ENCODE data around the gene SHANK2.

The SHANK2 gene

DNA sequence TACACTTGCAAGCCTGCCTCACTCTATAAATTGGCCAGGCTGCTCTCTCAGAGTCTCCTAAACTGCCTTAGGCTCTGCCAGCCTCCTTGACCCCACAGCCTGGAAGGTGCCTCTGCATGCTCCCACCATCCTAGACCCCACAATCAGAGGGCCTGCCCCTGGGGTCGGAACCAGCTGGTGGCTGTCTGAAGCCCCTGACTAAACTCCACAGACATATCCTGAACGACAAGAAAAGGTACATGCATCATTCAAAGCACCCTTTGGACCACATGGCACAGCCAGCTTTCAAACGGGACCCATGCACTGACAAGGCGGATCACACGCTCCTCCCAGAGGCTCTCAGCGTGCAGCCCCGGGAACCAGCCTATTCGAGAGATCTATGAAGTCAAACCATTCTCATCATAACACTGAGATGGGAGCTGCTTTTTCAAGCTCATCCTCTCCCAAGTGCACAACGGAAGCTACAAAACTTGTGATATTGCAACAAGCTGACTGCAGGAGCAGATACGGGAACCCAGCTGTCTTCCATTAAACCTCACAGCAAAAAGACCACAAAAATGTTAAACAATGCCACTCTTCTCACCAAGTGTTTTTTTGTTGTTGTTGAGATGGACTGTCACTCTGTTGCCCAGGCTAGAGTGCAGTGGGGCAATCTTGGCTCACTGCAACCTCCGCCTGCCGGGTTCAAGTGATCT, 8.1 kb downstream of the SHANK2 start:
- H3K4me3 ChIP-seq (ENCODE audit: low read length) = no peak overlapping the region
- TF ChIP-seq, protein P1, sequence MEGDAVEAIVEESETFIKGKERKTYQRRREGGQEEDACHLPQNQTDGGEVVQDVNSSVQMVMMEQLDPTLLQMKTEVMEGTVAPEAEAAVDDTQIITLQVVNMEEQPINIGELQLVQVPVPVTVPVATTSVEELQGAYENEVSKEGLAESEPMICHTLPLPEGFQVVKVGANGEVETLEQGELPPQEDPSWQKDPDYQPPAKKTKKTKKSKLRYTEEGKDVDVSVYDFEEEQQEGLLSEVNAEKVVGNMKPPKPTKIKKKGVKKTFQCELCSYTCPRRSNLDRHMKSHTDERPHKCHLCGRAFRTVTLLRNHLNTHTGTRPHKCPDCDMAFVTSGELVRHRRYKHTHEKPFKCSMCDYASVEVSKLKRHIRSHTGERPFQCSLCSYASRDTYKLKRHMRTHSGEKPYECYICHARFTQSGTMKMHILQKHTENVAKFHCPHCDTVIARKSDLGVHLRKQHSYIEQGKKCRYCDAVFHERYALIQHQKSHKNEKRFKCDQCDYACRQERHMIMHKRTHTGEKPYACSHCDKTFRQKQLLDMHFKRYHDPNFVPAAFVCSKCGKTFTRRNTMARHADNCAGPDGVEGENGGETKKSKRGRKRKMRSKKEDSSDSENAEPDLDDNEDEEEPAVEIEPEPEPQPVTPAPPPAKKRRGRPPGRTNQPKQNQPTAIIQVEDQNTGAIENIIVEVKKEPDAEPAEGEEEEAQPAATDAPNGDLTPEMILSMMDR (conservative IDR thresholded peaks at IDR 0.05; ENCODE audit: low read depth, low read length) = no peak
- DNase-seq (ENCODE audit: low read depth) = no peak

DNA sequence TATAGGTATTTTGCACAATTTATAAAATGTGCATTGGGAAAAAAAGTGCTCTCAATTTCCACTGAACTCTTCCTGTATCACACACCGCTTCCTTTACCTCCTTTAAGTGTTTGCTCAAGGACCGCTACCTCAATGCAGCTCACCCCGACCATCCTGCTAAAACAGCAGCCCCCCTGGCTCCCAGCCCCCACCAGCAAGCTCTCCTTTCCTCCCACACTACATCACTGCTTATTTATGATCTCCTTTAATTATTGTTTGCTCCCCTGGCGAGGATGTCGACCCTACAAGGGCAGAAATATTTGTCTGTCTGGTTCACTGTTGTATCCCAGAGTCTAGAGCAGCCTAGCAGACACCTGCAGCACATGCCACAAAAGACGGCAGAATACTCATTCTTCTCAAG, 10.0 kb downstream of the SHANK2 start:
- no peak overlapping the region for H3K4me3 ChIP-seq (ENCODE audit: low read length)
- no peak for DNase-seq (ENCODE audit: low read depth)
- TF ChIP-seq, protein P1 (conservative IDR thresholded peaks at IDR 0.05; ENCODE audit: low read depth, low read length) = no peak

DNA sequence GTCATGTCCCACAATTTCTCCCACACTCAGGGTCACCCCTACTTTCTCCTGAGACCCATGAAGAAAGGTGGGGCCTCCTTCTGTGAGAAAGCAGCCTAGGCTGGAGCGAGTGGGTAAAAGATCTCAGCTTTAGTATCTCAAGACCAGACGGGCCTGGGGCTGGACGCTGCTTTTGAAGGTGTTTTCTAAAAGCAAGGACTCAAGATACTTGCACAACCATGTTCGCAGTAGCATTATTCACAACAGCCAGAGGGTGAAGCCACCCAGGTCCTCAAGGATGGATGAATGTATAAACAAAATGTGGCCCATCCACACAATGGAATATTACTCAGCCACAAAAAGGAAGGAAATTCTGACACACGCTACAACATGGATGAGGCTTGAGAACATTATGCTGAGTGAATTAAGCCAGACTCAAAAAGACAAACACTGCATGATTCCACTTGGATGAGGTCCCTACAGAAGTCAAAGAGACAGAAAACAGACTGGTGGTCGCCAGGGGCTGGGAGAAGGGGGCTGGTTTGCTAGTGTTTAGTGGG, 10.6 kb downstream of the SHANK2 start:
- TF ChIP-seq, protein P1 (conservative IDR thresholded peaks at IDR 0.05; ENCODE audit: low read depth, low read length) = no peak
- H3K4me3 ChIP-seq (ENCODE audit: low read length) = no peak overlapping the region
- no peak for DNase-seq (ENCODE audit: low read depth)

DNA sequence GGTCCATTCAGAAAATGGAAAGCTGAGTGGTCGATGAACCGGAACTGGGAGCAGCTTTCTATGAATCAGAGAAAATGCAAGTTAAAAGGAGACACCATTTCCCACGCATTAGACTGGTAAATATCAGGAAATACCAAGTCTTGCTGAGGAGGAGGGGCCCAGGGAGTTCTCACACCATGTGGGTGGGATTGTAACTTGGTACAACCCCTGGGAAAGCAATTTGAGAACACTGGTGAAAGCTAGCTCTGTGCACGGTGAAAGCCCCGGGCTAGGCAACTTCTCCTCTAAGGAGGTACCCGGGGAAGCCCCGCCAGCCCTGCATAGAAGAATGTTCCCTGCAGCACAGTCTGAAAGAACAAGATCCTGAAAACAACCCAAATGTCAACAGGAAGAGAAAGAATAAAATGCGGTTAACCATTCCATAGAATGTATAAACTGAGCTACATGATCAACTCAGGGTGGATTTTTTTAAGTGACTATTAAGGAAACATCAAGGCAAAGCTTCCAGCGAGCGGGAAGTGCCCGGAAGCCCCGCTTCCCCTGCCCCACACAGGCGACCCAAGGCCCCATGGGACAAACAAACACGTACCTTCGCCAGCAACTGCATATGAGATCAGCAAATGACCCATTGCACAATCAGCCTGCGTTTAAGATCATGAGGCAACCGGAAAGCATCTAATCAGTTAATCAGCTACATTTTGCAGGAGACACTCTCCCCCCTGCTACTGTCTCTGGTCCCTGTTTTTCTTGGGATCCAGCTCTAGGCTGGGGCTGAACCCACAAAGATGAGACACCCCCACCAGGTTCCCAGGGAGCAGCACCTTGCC, 11.3 kb downstream of the SHANK2 start:
- H3K4me3 ChIP-seq (ENCODE audit: low read length) = no peak overlapping the region
- peak; percentile 34 for DNase-seq (ENCODE audit: low read depth)
- TF ChIP-seq, protein P1 (conservative IDR thresholded peaks at IDR 0.05; ENCODE audit: low read depth, low read length) = no peak

DNA sequence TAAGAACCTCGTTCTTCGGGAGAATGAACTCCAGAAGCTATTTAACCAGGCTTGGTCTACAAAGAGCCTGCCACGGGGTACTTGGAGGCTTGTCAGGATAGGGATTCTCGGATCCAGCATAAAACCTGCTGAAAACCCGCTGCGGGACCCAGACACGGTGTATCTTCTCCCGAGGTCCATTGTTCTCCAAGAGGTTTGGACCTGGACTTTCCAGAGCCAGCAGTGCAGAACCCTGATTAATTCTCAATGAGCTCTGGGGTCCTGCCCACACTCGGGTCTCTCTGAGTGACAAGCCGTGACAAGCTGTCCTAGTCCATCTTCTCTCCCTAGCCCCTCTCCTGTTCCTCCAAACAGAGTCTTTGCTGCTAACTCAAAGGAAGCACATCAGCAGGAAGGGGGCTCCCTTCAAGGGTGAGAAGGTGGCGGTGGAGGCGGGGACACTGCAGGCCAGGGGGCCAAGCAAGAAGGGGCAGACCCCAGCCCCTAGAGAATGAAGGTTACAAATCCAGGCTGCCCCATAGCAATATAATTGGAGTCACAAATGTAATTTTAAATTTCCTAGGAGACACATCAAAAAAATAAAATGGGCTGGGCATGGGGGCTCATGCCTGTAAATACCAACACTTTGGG, 12.2 kb downstream of the SHANK2 start:
- TF ChIP-seq, protein P1 (conservative IDR thresholded peaks at IDR 0.05; ENCODE audit: low read depth, low read length) = no peak
- no peak for DNase-seq (ENCODE audit: low read depth)
- H3K4me3 ChIP-seq (ENCODE audit: low read length) = no peak overlapping the region

DNA sequence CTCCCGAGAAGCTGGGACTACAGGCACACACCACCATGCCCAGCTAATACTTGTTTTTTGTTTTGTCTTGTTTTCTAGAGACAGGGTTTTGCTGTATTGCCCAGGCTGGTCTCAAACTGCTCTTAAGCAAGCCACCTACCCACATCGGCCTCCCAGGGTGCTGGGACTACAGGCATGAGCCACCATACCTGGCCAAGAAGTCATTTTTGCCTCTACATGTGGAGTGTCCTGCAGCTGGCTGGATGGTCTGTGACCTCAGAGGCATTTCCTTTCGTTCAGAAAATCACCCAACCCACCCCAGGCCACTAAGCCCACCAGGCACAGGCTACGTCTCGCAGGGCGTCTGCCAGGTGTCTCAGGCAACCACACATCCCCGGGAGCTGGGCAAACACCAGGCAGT, 12.8 kb downstream of the SHANK2 start:
- TF ChIP-seq, protein P1 (conservative IDR thresholded peaks at IDR 0.05; ENCODE audit: low read depth, low read length) = no peak

More for the DNA sequence above, 12.8 kb downstream of the SHANK2 start:
- DNase-seq (ENCODE audit: low read depth) = no peak
- no peak overlapping the region for H3K4me3 ChIP-seq (ENCODE audit: low read length)
